ENCODE measurements around the gene EXT2.

- TF ChIP-seq, protein P1, sequence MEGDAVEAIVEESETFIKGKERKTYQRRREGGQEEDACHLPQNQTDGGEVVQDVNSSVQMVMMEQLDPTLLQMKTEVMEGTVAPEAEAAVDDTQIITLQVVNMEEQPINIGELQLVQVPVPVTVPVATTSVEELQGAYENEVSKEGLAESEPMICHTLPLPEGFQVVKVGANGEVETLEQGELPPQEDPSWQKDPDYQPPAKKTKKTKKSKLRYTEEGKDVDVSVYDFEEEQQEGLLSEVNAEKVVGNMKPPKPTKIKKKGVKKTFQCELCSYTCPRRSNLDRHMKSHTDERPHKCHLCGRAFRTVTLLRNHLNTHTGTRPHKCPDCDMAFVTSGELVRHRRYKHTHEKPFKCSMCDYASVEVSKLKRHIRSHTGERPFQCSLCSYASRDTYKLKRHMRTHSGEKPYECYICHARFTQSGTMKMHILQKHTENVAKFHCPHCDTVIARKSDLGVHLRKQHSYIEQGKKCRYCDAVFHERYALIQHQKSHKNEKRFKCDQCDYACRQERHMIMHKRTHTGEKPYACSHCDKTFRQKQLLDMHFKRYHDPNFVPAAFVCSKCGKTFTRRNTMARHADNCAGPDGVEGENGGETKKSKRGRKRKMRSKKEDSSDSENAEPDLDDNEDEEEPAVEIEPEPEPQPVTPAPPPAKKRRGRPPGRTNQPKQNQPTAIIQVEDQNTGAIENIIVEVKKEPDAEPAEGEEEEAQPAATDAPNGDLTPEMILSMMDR (IDR thresholded peaks at IDR 0.05): no peak
- TF ChIP-seq POLR2A (IDR thresholded peaks at IDR 0.05): no peak
Observed at GRCh38 chr11:44250421-44250820, 154.9 kb downstream of the EXT2 start.

Measured in testis (tissue), 2 donors.